Measurements from ENCODE around the gene C2orf68.
"Not testable (repeated sequence)": the region's sequence is repeated elsewhere in the genome, so short reads cannot be mapped to it uniquely, and the experiment has no call there.

- TF ChIP-seq, protein P1, sequence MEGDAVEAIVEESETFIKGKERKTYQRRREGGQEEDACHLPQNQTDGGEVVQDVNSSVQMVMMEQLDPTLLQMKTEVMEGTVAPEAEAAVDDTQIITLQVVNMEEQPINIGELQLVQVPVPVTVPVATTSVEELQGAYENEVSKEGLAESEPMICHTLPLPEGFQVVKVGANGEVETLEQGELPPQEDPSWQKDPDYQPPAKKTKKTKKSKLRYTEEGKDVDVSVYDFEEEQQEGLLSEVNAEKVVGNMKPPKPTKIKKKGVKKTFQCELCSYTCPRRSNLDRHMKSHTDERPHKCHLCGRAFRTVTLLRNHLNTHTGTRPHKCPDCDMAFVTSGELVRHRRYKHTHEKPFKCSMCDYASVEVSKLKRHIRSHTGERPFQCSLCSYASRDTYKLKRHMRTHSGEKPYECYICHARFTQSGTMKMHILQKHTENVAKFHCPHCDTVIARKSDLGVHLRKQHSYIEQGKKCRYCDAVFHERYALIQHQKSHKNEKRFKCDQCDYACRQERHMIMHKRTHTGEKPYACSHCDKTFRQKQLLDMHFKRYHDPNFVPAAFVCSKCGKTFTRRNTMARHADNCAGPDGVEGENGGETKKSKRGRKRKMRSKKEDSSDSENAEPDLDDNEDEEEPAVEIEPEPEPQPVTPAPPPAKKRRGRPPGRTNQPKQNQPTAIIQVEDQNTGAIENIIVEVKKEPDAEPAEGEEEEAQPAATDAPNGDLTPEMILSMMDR (IDR thresholded peaks at IDR 0.05), result not testable (repeated sequence)
- not testable (repeated sequence) for TF ChIP-seq POLR2A (IDR thresholded peaks at IDR 0.05)
Measured at GRCh38 chr2:85614757-85615156, 2.9 kb upstream of the C2orf68 start.

All from thyroid gland (tissue), 4 donors.